GM12892 (cell line): ENCODE results near the gene DSCAML1.
A peak's percentile ranks its signal among the peaks of the same experiment; 100 is the strongest.

Experiments
- POLR2AphosphoS5 ChIP-seq: IDR thresholded peaks from 2 replicates; pipeline ENCODE4 v1.6.1; 2011; ENCODE audit warnings: low read depth, low read length, control low read depth
- TAF1 ChIP-seq: IDR thresholded peaks from 2 replicates; pipeline ENCODE4 v1.6.1; 2011; ENCODE audit warnings: low read depth, mild to moderate bottlenecking, control low read depth, low read length, borderline replicate concordance

DNA sequence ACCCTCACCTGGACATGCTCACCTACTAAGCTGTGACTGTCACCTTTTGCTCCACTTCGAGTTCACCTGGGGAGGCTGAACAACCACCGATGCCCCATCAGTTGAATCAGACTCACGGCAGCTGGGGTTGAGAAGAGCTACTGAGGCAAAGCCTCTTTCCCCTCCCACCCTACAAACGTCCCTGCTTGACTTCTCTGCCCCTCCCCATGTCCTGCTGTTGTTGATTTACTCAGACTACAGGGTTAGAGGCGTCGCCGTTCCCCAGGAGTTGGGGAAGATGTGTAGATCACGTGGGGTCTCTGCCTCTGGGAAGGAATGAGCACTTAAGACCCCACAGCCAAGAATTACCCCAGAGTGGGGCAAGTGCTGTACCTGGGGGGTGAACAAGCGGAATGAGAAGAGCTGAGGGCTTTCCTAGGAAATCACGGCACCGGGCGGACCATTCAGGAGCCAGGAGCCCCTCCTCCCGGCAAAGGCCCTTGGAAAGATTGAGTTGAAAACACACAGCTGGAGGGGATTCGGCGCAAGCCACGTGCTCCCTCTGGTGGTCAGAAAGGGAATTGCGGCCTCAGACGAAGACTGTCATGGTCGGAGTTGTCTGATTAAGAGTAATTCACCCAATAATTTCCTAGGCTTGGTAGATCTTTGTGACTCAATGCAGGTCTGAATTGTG, 20.5 kb upstream of the DSCAML1 start:
- TF ChIP-seq POLR2AphosphoS5 (peak; percentile 64; the same call in 1 of the 2 replicates), TAF1 (0 out of 2 replicates have a peak, but pooled peaks have one; percentile 14)
